ENCODE measurements around the gene SH3BGRL3. TPM values are rescaled to one million over a fixed set of nuclear protein-coding genes. Genes with fewer than 3 reads are reported as not detected.

Gene SH3BGRL3
- total RNA-seq, 1 donor from 2014 or later, result 412 TPM

GRCh38 chr1:26293911-26294463 lies 14.1 kb downstream of the SH3BGRL3 start:
- Mint-ChIP-seq H3K36me3 (ENCODE audit: unreplicated experiment) (no peaks in the 10 kb centered on the region), H3K4me3 (ENCODE audit: unreplicated experiment) (no peak overlapping the region), H3K27ac (ENCODE audit: unreplicated experiment) (no peak overlapping the region), H3K4me1 (ENCODE audit: low read depth, unreplicated experiment) (peaks cover 9% of the 10 kb centered on the region), H3K9me3 (ENCODE audit: unreplicated experiment) (peaks cover 4% of the 10 kb centered on the region), H3K27me3 (ENCODE audit: unreplicated experiment) (no peaks in the 10 kb centered on the region)
- no peak for DNase-seq
- TF ChIP-seq, protein P1, sequence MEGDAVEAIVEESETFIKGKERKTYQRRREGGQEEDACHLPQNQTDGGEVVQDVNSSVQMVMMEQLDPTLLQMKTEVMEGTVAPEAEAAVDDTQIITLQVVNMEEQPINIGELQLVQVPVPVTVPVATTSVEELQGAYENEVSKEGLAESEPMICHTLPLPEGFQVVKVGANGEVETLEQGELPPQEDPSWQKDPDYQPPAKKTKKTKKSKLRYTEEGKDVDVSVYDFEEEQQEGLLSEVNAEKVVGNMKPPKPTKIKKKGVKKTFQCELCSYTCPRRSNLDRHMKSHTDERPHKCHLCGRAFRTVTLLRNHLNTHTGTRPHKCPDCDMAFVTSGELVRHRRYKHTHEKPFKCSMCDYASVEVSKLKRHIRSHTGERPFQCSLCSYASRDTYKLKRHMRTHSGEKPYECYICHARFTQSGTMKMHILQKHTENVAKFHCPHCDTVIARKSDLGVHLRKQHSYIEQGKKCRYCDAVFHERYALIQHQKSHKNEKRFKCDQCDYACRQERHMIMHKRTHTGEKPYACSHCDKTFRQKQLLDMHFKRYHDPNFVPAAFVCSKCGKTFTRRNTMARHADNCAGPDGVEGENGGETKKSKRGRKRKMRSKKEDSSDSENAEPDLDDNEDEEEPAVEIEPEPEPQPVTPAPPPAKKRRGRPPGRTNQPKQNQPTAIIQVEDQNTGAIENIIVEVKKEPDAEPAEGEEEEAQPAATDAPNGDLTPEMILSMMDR (IDR thresholded peaks at IDR 0.05; ENCODE audit: partially characterized antibody, unreplicated experiment), result no peak

GRCh38 chr1:26295194-26296138 lies 15.6 kb downstream of the SH3BGRL3 start:
- no peak overlapping the region for H3K27ac Mint-ChIP-seq (ENCODE audit: unreplicated experiment)
- TF ChIP-seq, protein P1 (IDR thresholded peaks at IDR 0.05; ENCODE audit: partially characterized antibody, unreplicated experiment), result no peak
- H3K4me3 Mint-ChIP-seq (ENCODE audit: unreplicated experiment), result no peak overlapping the region
- H3K36me3 Mint-ChIP-seq (ENCODE audit: unreplicated experiment), result no peaks in the 10 kb centered on the region
- peaks cover 4% of the 10 kb centered on the region for H3K4me1 Mint-ChIP-seq (ENCODE audit: low read depth, unreplicated experiment)
- no peak for DNase-seq
- H3K9me3 Mint-ChIP-seq (ENCODE audit: unreplicated experiment), result peaks cover 4% of the 10 kb centered on the region
- peaks cover 2% of the 10 kb centered on the region for H3K27me3 Mint-ChIP-seq (ENCODE audit: unreplicated experiment)

DNA sequence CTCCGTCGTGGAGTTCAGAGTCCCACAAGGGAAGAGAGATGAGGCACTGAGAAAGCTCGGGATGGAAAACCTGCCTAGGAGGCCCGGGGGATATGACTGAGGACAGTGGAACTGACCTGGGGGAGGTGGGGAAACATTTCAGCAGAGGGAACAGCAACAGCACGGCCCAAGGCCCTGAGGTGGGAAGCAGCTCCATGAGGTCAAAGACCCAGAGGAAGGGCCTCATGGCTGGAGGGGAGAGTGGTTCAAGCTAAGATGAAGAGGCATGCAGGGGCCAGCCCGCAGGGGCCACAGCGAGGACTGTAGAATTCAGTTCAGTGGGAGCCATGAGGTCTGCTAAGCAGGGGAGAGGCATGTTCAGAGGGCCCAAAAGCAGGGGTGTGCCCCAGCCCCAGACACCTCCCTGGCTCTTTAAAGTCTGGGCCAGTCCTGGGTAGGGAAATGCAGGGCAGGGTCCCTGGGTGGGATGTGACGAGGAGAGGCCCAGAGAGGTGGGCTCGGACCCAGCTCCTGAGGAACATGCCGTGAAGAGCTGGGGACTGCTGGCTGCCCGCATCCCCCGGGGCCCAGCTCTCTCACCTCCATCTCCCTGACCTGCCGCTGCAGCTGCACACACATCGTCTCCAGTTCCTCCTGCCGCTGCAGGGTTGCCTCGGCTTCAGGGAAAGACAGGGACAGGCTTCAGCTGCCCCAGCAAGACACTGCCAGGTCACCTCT lies 16.6 kb downstream of the SH3BGRL3 start:
- peaks cover 4% of the 10 kb centered on the region for H3K9me3 Mint-ChIP-seq (ENCODE audit: unreplicated experiment)
- DNase-seq, result no peak
- TF ChIP-seq, protein P1 (IDR thresholded peaks at IDR 0.05; ENCODE audit: partially characterized antibody, unreplicated experiment), result no peak
- no peak overlapping the region for H3K4me3 Mint-ChIP-seq (ENCODE audit: unreplicated experiment)
- peaks cover 3% of the 10 kb centered on the region for H3K27me3 Mint-ChIP-seq (ENCODE audit: unreplicated experiment)
- H3K36me3 Mint-ChIP-seq (ENCODE audit: unreplicated experiment), result no peaks in the 10 kb centered on the region
- H3K27ac Mint-ChIP-seq (ENCODE audit: unreplicated experiment), result no peak overlapping the region
- peaks cover 9% of the 10 kb centered on the region for H3K4me1 Mint-ChIP-seq (ENCODE audit: low read depth, unreplicated experiment)

DNA sequence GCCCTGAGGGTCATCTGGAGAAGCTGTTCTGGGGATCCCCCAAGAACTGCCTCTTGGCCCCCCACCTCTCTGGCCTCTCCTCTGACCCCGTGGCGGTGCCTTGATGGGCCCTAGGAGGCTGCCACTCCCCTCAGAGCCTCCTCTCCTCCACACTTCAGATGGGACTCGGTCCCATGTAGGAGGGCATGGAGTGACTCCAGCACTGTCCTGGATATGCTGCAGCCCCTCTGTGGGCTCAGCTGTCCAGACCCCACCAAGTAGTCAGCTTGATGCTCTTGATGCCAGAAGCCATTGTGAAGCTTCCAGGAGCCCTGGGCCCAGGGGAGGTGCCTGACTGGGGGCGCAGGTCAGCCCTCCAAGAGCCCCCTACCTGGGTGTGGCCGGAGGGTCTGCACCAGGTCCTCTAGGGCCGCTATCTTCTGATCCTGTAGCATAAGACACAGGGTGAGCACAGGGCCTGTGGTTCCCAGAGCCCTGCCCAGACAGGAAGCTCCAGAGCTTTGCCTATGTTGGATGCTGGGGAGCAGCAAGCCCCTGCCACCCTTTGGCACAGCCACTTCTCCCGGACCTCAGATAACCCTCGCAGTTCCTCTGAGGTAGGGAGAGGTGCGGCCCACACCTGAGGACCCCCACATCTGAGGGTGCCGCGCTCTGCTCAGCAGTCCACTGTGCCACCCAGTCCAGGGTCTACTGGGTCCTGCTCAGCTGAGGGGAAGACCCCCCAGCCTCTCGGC lies 17.3 kb downstream of the SH3BGRL3 start:
- TF ChIP-seq, protein P1 (IDR thresholded peaks at IDR 0.05; ENCODE audit: partially characterized antibody, unreplicated experiment), result no peak
- peaks cover 1% of the 10 kb centered on the region for H3K9me3 Mint-ChIP-seq (ENCODE audit: unreplicated experiment)
- no peak overlapping the region for H3K4me3 Mint-ChIP-seq (ENCODE audit: unreplicated experiment)
- H3K36me3 Mint-ChIP-seq (ENCODE audit: unreplicated experiment), result no peaks in the 10 kb centered on the region
- H3K4me1 Mint-ChIP-seq (ENCODE audit: low read depth, unreplicated experiment), result peaks cover 8% of the 10 kb centered on the region
- H3K27me3 Mint-ChIP-seq (ENCODE audit: unreplicated experiment), result peaks cover 3% of the 10 kb centered on the region
- DNase-seq, result no peak
- no peak overlapping the region for H3K27ac Mint-ChIP-seq (ENCODE audit: unreplicated experiment)

Data from glutamatergic neuron (in vitro differentiated cells).